Measurements from ENCODE around the gene CDK10.

Gene CDK10

DNA sequence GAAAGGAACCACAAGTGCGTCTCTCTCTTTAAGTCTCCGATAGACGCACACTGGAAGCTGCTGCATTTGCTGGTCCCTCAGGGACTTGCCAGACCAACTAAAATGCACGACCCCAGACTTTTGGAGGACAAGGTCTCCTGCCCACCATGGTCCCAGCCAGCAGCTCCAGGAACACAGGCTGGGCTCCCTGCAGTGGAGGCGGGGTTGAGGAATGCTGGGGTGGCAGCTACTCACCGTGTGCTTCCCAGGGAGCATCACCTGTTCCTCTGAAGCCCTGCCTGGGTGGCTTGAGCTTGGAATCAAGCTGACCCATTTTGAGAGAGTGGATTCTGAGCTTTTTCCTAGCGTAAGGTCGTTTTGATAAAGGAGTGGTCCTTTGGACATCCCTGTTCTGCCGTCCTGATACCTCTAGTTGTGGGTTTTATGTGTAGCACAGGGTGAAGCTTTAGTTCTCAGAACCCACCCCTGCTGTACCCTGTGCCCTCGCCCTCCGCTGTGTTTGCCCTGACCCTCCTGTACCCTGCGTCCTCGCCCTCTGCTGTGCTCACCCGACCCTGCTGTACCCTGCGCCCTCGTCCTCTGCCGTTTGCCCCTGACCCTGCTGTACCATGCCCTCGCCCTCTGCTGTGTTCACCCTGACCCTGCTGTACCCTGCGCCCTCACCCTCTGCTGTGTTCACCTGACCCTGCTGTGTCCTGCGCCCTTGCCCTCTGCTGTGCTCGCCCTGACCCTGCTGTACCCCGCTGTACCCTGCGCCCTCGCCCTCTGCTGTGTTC is 45.8 kb downstream of the CDK10 start:
- no peak overlapping the region for H3K4me2 ChIP-seq (ENCODE audit: low read depth, low read length, poor library complexity, severe bottlenecking)
- no peak overlapping the region for H3K9ac ChIP-seq (ENCODE audit: low read depth, low read length, poor library complexity, severe bottlenecking)
- H2AFZ ChIP-seq (ENCODE audit: low read length), result no peak overlapping the region
- no peaks in the 10 kb centered on the region for H3K9me2 ChIP-seq (replicated peaks; ENCODE audit: low read depth, low read length)
- no peaks in the 10 kb centered on the region for H3F3A ChIP-seq (ENCODE audit: low read depth)
- no peak for TF ChIP-seq EZH2phosphoT487 (IDR thresholded peaks at IDR 0.05; ENCODE audit: borderline replicate concordance)
- TF ChIP-seq, protein P1, sequence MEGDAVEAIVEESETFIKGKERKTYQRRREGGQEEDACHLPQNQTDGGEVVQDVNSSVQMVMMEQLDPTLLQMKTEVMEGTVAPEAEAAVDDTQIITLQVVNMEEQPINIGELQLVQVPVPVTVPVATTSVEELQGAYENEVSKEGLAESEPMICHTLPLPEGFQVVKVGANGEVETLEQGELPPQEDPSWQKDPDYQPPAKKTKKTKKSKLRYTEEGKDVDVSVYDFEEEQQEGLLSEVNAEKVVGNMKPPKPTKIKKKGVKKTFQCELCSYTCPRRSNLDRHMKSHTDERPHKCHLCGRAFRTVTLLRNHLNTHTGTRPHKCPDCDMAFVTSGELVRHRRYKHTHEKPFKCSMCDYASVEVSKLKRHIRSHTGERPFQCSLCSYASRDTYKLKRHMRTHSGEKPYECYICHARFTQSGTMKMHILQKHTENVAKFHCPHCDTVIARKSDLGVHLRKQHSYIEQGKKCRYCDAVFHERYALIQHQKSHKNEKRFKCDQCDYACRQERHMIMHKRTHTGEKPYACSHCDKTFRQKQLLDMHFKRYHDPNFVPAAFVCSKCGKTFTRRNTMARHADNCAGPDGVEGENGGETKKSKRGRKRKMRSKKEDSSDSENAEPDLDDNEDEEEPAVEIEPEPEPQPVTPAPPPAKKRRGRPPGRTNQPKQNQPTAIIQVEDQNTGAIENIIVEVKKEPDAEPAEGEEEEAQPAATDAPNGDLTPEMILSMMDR (conservative IDR thresholded peaks at IDR 0.05; ENCODE audit: low read length), result no peak
- H3K9me3 ChIP-seq (ENCODE audit: insufficient read depth, low read depth, low read length), result no peaks in the 10 kb centered on the region
- H3K4me1 ChIP-seq (ENCODE audit: insufficient read depth, low read length, poor library complexity, severe bottlenecking), result no peaks in the 10 kb centered on the region
- H3K4me3 ChIP-seq (ENCODE audit: low read length, poor library complexity, severe bottlenecking), result no peak overlapping the region
- peaks cover 12% of the 10 kb centered on the region; the same call in 1 of the 2 replicates for H3K36me3 ChIP-seq (ENCODE audit: insufficient read depth, low read length)
- no peaks in the 10 kb centered on the region for H4K20me1 ChIP-seq (ENCODE audit: insufficient read depth, low read length, poor library complexity, severe bottlenecking)
- H3K27me3 ChIP-seq (ENCODE audit: insufficient read depth, low read length, poor library complexity, severe bottlenecking), result no peaks in the 10 kb centered on the region
- H3K79me2 ChIP-seq (ENCODE audit: insufficient read depth, low read length), result no peaks in the 10 kb centered on the region

DNA sequence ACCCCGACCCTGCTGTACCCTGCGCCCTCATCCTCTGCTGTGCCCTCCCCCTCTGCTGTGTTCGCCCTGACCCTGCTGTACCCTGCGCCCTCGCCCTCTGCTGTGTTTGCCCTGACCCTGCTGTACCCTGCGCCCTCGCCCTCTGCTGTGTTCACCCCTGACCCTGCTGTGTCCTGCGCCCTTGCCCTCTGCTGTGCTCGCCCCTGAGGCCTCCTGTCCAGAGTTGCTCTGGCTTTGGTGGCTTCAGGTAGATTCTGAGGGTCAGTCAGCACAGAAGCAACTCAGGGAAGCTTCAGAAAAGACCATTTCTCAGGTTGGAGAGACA is 46.4 kb downstream of the CDK10 start:
- H4K20me1 ChIP-seq (ENCODE audit: insufficient read depth, low read length, poor library complexity, severe bottlenecking), result peaks cover 4% of the 10 kb centered on the region
- H3K27me3 ChIP-seq (ENCODE audit: insufficient read depth, low read length, poor library complexity, severe bottlenecking), result no peaks in the 10 kb centered on the region
- H3K4me2 ChIP-seq (ENCODE audit: low read depth, low read length, poor library complexity, severe bottlenecking), result no peak overlapping the region
- peaks cover 17% of the 10 kb centered on the region; the same call in 1 of the 2 replicates for H3K36me3 ChIP-seq (ENCODE audit: insufficient read depth, low read length)
- no peak overlapping the region for H3K4me3 ChIP-seq (ENCODE audit: low read length, poor library complexity, severe bottlenecking)
- no peaks in the 10 kb centered on the region for H3K4me1 ChIP-seq (ENCODE audit: insufficient read depth, low read length, poor library complexity, severe bottlenecking)
- no peak overlapping the region for H3K9ac ChIP-seq (ENCODE audit: low read depth, low read length, poor library complexity, severe bottlenecking)
- H3K9me3 ChIP-seq (ENCODE audit: insufficient read depth, low read depth, low read length), result no peaks in the 10 kb centered on the region
- no peaks in the 10 kb centered on the region for H3K9me2 ChIP-seq (replicated peaks; ENCODE audit: low read depth, low read length)
- H3F3A ChIP-seq (ENCODE audit: low read depth), result no peaks in the 10 kb centered on the region
- H2AFZ ChIP-seq (ENCODE audit: low read length), result no peak overlapping the region
- H3K79me2 ChIP-seq (ENCODE audit: insufficient read depth, low read length), result no peaks in the 10 kb centered on the region
- TF ChIP-seq, protein P1 (conservative IDR thresholded peaks at IDR 0.05; ENCODE audit: low read length), result no peak
- no peak for TF ChIP-seq EZH2phosphoT487 (IDR thresholded peaks at IDR 0.05; ENCODE audit: borderline replicate concordance)

DNA sequence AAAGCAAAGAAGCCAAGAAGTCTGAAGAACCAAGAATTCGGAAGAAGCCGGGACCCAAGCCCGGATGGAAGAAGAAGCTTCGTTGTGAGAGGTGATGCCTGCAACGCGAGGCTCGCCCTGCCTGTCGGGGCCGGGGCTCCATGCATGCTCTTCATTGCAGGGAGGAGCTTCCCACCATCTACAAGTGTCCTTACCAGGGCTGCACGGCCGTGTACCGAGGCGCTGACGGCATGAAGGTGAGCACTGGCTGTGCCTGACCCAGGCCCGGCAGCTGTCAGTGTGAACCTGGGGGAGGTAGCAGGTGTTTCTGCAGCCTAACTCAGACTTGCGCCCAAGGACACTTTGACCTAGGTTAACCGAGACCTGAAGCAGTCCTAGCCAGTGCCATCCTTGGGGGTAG is 46.8 kb downstream of the CDK10 start:
- no peak overlapping the region for H3K4me3 ChIP-seq (ENCODE audit: low read length, poor library complexity, severe bottlenecking)
- H3F3A ChIP-seq (ENCODE audit: low read depth), result no peaks in the 10 kb centered on the region
- H3K4me1 ChIP-seq (ENCODE audit: insufficient read depth, low read length, poor library complexity, severe bottlenecking), result no peaks in the 10 kb centered on the region
- no peaks in the 10 kb centered on the region for H3K27me3 ChIP-seq (ENCODE audit: insufficient read depth, low read length, poor library complexity, severe bottlenecking)
- H3K9me3 ChIP-seq (ENCODE audit: insufficient read depth, low read depth, low read length), result no peaks in the 10 kb centered on the region
- TF ChIP-seq EZH2phosphoT487 (IDR thresholded peaks at IDR 0.05; ENCODE audit: borderline replicate concordance), result no peak
- TF ChIP-seq, protein P1 (conservative IDR thresholded peaks at IDR 0.05; ENCODE audit: low read length), result no peak
- H3K79me2 ChIP-seq (ENCODE audit: insufficient read depth, low read length), result no peaks in the 10 kb centered on the region
- H4K20me1 ChIP-seq (ENCODE audit: insufficient read depth, low read length, poor library complexity, severe bottlenecking), result peaks cover 4% of the 10 kb centered on the region
- peaks cover 21% of the 10 kb centered on the region; the same call in 1 of the 2 replicates for H3K36me3 ChIP-seq (ENCODE audit: insufficient read depth, low read length)
- no peak overlapping the region for H3K4me2 ChIP-seq (ENCODE audit: low read depth, low read length, poor library complexity, severe bottlenecking)
- H2AFZ ChIP-seq (ENCODE audit: low read length), result no peak overlapping the region
- H3K9me2 ChIP-seq (replicated peaks; ENCODE audit: low read depth, low read length), result no peaks in the 10 kb centered on the region
- H3K9ac ChIP-seq (ENCODE audit: low read depth, low read length, poor library complexity, severe bottlenecking), result no peak overlapping the region
